GM12873 (cell line): Measurements from ENCODE around the gene GRM2.

Experiments
- CTCF ChIP-seq: IDR thresholded peaks from 2 replicates; pipeline ENCODE4 v1.5.1; 2012; ENCODE audit warnings: low read depth, mild to moderate bottlenecking, moderate library complexity, low read length, control low read depth; ENCODE audit not compliant: insufficient read depth; ENCODE audit errors: missing control alignments

GRM2 gene

GRCh38 chr3:51706021-51706485 is 815 bp upstream of the GRM2 start:
- TF ChIP-seq CTCF = no peak

- TF ChIP-seq CTCF = no peak
These were observed 1.5 kb downstream of the GRM2 start for GRCh38 chr3:51708216-51708845.

GRCh38 chr3:51709004-51709420 is 2.1 kb downstream of the GRM2 start:
- no peak for TF ChIP-seq CTCF

GRCh38 chr3:51709675-51710074 is 2.8 kb downstream of the GRM2 start:
- no peak for TF ChIP-seq CTCF

GRCh38 chr3:51710631-51711351 is 3.9 kb downstream of the GRM2 start:
- peak; percentile 30 for TF ChIP-seq CTCF

- no peak for TF ChIP-seq CTCF
These were observed 4.6 kb downstream of the GRM2 start for GRCh38 chr3:51711352-51712037.

GRCh38 chr3:51712038-51712420 is 5.2 kb downstream of the GRM2 start:
- no peak for TF ChIP-seq CTCF
